NK-92 treated with Interleukin-12 subunit alpha and Interleukin-12 subunit beta, amount 100 ng/mL, for 24 hours (cell line): ENCODE results near the gene DHRS2.
"Not testable (repeated sequence)": the region's sequence is repeated elsewhere in the genome, so short reads cannot be mapped to it uniquely, and the experiment has no call there.

ENCODE experiments used
- DNase-seq: peaks from one replicate; lab custom pipeline; 2025; lab: John Stamatoyannopoulos, UW

DHRS2 gene

GRCh38 chr14:23648764-23649460, 12.7 kb downstream of the DHRS2 start:
- no peak for DNase-seq

GRCh38 chr14:23650506-23650905, 14.3 kb downstream of the DHRS2 start:
- no peak for DNase-seq

- no peak for DNase-seq
Measured at GRCh38 chr14:23653051-23653450, 16.9 kb downstream of the DHRS2 start.

GRCh38 chr14:23654231-23654630, 18.1 kb downstream of the DHRS2 start:
- DNase-seq, result no peak

- no peak for DNase-seq
Measured at GRCh38 chr14:23657959-23658470, 21.9 kb downstream of the DHRS2 start.

- DNase-seq, result peak; percentile 59
Measured at GRCh38 chr14:23660290-23661226, 24.4 kb downstream of the DHRS2 start.

GRCh38 chr14:23661542-23661941, 25.4 kb downstream of the DHRS2 start:
- DNase-seq, result no peak

GRCh38 chr14:23663127-23663526, 27.0 kb downstream of the DHRS2 start:
- no peak for DNase-seq

- no peak for DNase-seq
Measured at GRCh38 chr14:23663711-23664110, 27.5 kb downstream of the DHRS2 start.

- no peak for DNase-seq
Measured at GRCh38 chr14:23664207-23664885, 28.2 kb downstream of the DHRS2 start.

GRCh38 chr14:23665302-23666016, 29.3 kb downstream of the DHRS2 start:
- DNase-seq, result no peak

GRCh38 chr14:23667134-23667533, 31.0 kb downstream of the DHRS2 start:
- DNase-seq, result no peak

GRCh38 chr14:23669441-23669840, 33.3 kb downstream of the DHRS2 start:
- DNase-seq, result no peak

- DNase-seq, result no peak
Measured at GRCh38 chr14:23670481-23670880, 34.3 kb downstream of the DHRS2 start.

GRCh38 chr14:23672200-23672599, 36.0 kb downstream of the DHRS2 start:
- no peak for DNase-seq

GRCh38 chr14:23675337-23675736, 39.2 kb downstream of the DHRS2 start:
- no peak for DNase-seq

- DNase-seq, result no peak
Measured at GRCh38 chr14:23675906-23676305, 39.7 kb downstream of the DHRS2 start.

- no peak for DNase-seq
Measured at GRCh38 chr14:23681337-23681736, 45.2 kb downstream of the DHRS2 start.

GRCh38 chr14:23689709-23690514, 53.7 kb downstream of the DHRS2 start:
- not testable (repeated sequence) for DNase-seq

- no peak for DNase-seq
Measured at GRCh38 chr14:23692416-23692815, 56.3 kb downstream of the DHRS2 start.

- DNase-seq, result no peak
Measured at GRCh38 chr14:23693252-23693775, 57.1 kb downstream of the DHRS2 start.
